ENCODE data around the gene PIP5K1C.

Gene PIP5K1C

DNA sequence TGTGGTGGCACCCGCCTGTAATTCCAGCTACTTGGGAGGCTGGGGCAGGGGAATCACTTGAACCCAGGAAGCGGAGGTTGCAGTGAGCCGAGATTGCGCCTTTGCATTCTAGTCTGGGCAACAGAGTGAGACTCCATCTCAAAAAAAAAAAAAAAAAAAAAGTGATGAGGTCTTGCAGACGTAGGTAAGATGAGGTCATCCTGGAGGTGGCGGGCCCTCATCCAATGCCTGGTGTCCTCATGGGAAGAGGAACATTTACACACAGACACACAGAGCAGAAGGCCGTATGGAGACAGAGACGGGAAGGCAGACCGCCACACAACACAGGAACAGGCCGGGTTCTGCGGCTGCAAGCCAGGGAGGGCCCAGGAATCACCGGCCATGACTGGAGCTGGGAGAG lies 78.0 kb downstream of the PIP5K1C start:
- Histone ChIP-seq H3K4me1 (ENCODE audit: insufficient read depth, low read length) (peaks cover 32% of the 10 kb centered on the region), H3K79me2 (ENCODE audit: insufficient read depth, low read length) (peaks cover 32% of the 10 kb centered on the region), H3K27ac (ENCODE audit: low read length) (no peak overlapping the region), H2AFZ (ENCODE audit: low read depth, low read length) (no peak overlapping the region), H3K36me3 (ENCODE audit: insufficient read depth, low read length) (peaks cover 68% of the 10 kb centered on the region), H3K9me3 (ENCODE audit: insufficient read depth, low read length, severe bottlenecking) (no peaks in the 10 kb centered on the region), H3K9ac (ENCODE audit: low read depth, low read length) (no peak overlapping the region), H3K4me2 (ENCODE audit: insufficient read depth, low read length) (no peak overlapping the region), H4K20me1 (ENCODE audit: insufficient read depth, low read length) (peaks cover 32% of the 10 kb centered on the region), H3K4me3 (ENCODE audit: low read depth in 1 of 2, low read length in 2 of 2) (no peak overlapping the region), H3K27me3 (ENCODE audit: insufficient read depth, low read length, poor library complexity) (no peaks in the 10 kb centered on the region)
- ATAC-seq (ENCODE audit: insufficient read depth, low read depth): no peak
- DNase-seq: no peak
- no peak for TF ChIP-seq EZH2 (IDR thresholded peaks at IDR 0.05; ENCODE audit: borderline replicate concordance, low read depth, low read length, severe bottlenecking)
- TF ChIP-seq, protein P1, sequence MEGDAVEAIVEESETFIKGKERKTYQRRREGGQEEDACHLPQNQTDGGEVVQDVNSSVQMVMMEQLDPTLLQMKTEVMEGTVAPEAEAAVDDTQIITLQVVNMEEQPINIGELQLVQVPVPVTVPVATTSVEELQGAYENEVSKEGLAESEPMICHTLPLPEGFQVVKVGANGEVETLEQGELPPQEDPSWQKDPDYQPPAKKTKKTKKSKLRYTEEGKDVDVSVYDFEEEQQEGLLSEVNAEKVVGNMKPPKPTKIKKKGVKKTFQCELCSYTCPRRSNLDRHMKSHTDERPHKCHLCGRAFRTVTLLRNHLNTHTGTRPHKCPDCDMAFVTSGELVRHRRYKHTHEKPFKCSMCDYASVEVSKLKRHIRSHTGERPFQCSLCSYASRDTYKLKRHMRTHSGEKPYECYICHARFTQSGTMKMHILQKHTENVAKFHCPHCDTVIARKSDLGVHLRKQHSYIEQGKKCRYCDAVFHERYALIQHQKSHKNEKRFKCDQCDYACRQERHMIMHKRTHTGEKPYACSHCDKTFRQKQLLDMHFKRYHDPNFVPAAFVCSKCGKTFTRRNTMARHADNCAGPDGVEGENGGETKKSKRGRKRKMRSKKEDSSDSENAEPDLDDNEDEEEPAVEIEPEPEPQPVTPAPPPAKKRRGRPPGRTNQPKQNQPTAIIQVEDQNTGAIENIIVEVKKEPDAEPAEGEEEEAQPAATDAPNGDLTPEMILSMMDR (IDR thresholded peaks at IDR 0.05; ENCODE audit: borderline replicate concordance, extremely low read depth, low read length, poor library complexity, severe bottlenecking): no peak

DNA sequence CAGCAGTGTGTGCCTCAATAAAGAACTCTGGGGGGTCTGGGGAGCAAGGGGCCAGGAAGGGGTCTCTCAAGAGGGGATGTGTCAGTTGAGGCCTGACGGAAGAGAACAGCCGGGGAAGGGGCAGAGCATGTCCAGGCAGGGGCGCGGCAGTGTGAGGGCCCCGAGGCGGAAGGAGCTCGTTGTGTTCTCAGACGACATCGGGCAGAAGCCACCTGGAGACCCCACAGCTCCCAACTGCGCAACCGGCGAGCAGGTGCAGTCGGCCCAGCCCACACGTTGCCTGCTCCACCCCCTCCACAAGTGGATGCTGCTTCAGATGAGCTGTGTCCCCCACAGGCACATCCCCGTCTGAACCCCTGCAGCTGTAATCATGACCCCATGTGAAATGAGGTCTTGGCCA lies 78.6 kb downstream of the PIP5K1C start:
- H3K4me1 ChIP-seq (ENCODE audit: insufficient read depth, low read length): peaks cover 28% of the 10 kb centered on the region
- TF ChIP-seq EZH2 (IDR thresholded peaks at IDR 0.05; ENCODE audit: borderline replicate concordance, low read depth, low read length, severe bottlenecking): no peak
- TF ChIP-seq, protein P1 (IDR thresholded peaks at IDR 0.05; ENCODE audit: borderline replicate concordance, extremely low read depth, low read length, poor library complexity, severe bottlenecking): no peak
- H4K20me1 ChIP-seq (ENCODE audit: insufficient read depth, low read length): peaks cover 32% of the 10 kb centered on the region
- no peak overlapping the region for H3K9ac ChIP-seq (ENCODE audit: low read depth, low read length)
- H3K9me3 ChIP-seq (ENCODE audit: insufficient read depth, low read length, severe bottlenecking): no peaks in the 10 kb centered on the region
- H3K27me3 ChIP-seq (ENCODE audit: insufficient read depth, low read length, poor library complexity): no peaks in the 10 kb centered on the region
- no peak overlapping the region for H3K4me3 ChIP-seq (ENCODE audit: low read depth in 1 of 2, low read length in 2 of 2)
- H2AFZ ChIP-seq (ENCODE audit: low read depth, low read length): no peak overlapping the region
- H3K79me2 ChIP-seq (ENCODE audit: insufficient read depth, low read length): peaks cover 32% of the 10 kb centered on the region
- H3K36me3 ChIP-seq (ENCODE audit: insufficient read depth, low read length): peaks cover 69% of the 10 kb centered on the region
- H3K4me2 ChIP-seq (ENCODE audit: insufficient read depth, low read length): no peak overlapping the region
- ATAC-seq (ENCODE audit: insufficient read depth, low read depth) (no peak), DNase-seq (no peak)
- H3K27ac ChIP-seq (ENCODE audit: low read length): no peak overlapping the region

DNA sequence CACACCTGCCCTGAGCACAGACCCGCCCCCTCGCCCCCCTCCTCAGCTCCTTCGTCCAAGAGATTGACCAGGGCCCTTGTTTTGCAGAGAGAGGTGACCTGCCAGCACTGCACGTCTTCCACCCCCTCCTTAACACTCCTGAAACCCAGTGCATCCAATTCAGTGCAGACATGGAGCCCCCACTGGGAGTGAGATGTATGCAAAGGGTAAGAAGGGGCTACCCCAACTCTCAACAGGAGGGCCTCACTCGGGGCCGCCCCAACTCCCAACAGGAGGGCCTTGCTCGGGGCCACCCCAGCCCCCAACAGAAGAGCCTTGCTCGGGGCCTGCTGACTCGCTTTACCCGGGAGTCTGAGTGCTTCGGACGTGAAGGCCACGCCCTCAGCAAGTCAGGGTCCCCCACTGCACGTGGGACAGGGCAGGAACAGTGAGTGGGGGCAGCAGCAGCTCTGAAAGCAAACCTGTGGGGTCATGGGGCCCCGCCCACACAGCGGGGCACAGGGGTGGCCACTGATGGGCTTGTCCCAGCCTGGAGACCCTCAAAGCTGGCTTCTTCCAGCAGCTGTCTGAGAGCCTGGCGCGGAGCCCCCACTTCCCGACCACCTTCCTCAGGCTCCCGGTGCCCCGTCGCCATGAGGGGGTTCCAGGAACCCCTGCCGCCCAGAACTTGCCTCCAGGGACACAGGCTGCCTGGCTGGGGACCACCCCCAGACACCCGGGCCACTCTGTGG lies 79.3 kb downstream of the PIP5K1C start:
- TF ChIP-seq EZH2 (IDR thresholded peaks at IDR 0.05; ENCODE audit: borderline replicate concordance, low read depth, low read length, severe bottlenecking): no peak
- TF ChIP-seq, protein P1 (IDR thresholded peaks at IDR 0.05; ENCODE audit: borderline replicate concordance, extremely low read depth, low read length, poor library complexity, severe bottlenecking): no peak
- H3K27ac ChIP-seq (ENCODE audit: low read length): no peak overlapping the region
- ATAC-seq (ENCODE audit: insufficient read depth, low read depth): no peak

More for the DNA sequence above, 79.3 kb downstream of the PIP5K1C start:
- Histone ChIP-seq H3K4me1 (ENCODE audit: insufficient read depth, low read length) (peaks cover 24% of the 10 kb centered on the region), H3K36me3 (ENCODE audit: insufficient read depth, low read length) (peaks cover 66% of the 10 kb centered on the region), H3K9ac (ENCODE audit: low read depth, low read length) (no peak overlapping the region), H3K4me2 (ENCODE audit: insufficient read depth, low read length) (no peak overlapping the region), H2AFZ (ENCODE audit: low read depth, low read length) (no peak overlapping the region), H3K4me3 (ENCODE audit: low read depth in 1 of 2, low read length in 2 of 2) (no peak overlapping the region), H3K79me2 (ENCODE audit: insufficient read depth, low read length) (peaks cover 25% of the 10 kb centered on the region), H3K27me3 (ENCODE audit: insufficient read depth, low read length, poor library complexity) (no peaks in the 10 kb centered on the region), H3K9me3 (ENCODE audit: insufficient read depth, low read length, severe bottlenecking) (no peaks in the 10 kb centered on the region), H4K20me1 (ENCODE audit: insufficient read depth, low read length) (peaks cover 26% of the 10 kb centered on the region)
- no peak for DNase-seq
